Testis (tissue), 2 donors: ENCODE results near the gene MRPL37.

Source experiments
- POLR2A ChIP-seq: fragments of 450-650 bp; IDR thresholded peaks from one replicate; pipeline ENCODE4 v1.6.1; 2017; ENCODE audit warnings: antibody characterized with exemption, mild to moderate bottlenecking, moderate library complexity
- TF ChIP-seq, protein P1 (sequence below), 3 experiments: fragments of 450-650 bp in 2 of 3; fragments of 200-600 bp in 1 of 3; sonication (generic) in 1 of 3; IDR thresholded peaks; one replicate each; pipeline ENCODE4 v1.5.1; 2016 to 2019; ENCODE audit warnings: antibody characterized with exemption in 3 of 3, mild to moderate bottlenecking in 2 of 3, moderate library complexity in 1 of 3

DNA sequence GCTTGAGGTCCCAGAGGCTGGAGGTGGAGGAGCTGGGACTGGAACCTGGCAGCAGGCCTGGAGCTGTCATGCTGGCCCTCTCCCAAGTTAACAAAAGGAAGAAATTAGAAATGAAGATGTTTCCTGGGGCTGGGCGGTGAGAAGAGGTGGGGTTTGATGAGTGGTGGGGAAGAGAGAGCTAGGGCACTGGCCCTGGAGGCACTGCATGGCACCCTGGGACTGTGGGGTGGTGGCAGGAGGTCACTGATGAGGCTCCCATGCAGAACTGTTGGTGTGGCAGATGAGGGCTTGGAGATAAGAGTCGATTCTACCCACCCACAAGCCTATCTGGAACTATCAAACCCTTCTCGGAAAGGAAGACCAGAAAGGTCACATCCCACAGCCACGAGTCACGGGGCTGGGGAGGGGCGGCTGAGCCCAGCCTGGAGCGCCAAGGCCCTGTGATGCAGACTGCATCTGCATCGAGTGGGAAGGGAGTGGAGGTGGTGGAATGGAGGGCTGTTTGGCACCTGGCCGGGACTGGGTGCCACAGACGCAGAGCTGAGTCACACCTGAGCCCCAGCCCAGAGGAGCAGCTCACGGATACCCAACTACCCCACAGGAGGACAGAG lies 29.4 kb downstream of the MRPL37 start:
- TF ChIP-seq, protein P1, sequence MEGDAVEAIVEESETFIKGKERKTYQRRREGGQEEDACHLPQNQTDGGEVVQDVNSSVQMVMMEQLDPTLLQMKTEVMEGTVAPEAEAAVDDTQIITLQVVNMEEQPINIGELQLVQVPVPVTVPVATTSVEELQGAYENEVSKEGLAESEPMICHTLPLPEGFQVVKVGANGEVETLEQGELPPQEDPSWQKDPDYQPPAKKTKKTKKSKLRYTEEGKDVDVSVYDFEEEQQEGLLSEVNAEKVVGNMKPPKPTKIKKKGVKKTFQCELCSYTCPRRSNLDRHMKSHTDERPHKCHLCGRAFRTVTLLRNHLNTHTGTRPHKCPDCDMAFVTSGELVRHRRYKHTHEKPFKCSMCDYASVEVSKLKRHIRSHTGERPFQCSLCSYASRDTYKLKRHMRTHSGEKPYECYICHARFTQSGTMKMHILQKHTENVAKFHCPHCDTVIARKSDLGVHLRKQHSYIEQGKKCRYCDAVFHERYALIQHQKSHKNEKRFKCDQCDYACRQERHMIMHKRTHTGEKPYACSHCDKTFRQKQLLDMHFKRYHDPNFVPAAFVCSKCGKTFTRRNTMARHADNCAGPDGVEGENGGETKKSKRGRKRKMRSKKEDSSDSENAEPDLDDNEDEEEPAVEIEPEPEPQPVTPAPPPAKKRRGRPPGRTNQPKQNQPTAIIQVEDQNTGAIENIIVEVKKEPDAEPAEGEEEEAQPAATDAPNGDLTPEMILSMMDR (IDR thresholded peaks at IDR 0.05) = no peak
- no peak for TF ChIP-seq POLR2A
